B cell (primary cell): Measurements from ENCODE around the gene TNFSF4. TPM values are rescaled to one million over a fixed set of nuclear protein-coding genes. Genes with fewer than 3 reads are reported as not detected.

Experiments used
- ATAC-seq: fragments of 200-7000 bp; cut with Tn5 transposase; one replicate; pipeline ENCODE4 v1.10.0; 2021; ENCODE audit warnings: low read depth, mild to moderate bottlenecking, moderate number of reproducible peaks, moderate library complexity
- CTCF ChIA-PET: fragments of 350-600 bp; sonication (Branson Sonifier 250); formaldehyde crosslinking; loops from one replicate; lab custom pipeline; 2021; ENCODE audit warnings: antibody characterized with exemption, inconsistent platforms; lab: Charles Lee
- POLR2A ChIA-PET: fragments of 350-600 bp; sonication (Branson Sonifier 250); formaldehyde crosslinking; loops from one replicate; lab custom pipeline; 2021; ENCODE audit warnings: antibody characterized with exemption; lab: Charles Lee
- DNase-seq: peaks from one replicate; pipeline ENCODE4 v3.0.0; 2013
- H2AFZ ChIP-seq: 2 replicates; pipeline ENCODE4 v1.6.1; 2012; ENCODE audit warnings: mild to moderate bottlenecking, low read depth, low read length; ENCODE audit not compliant: insufficient read depth, poor library complexity, severe bottlenecking
- H3K27ac ChIP-seq, 2 donors: 1 replicate in 1 of 2; 2 replicates in 1 of 2; pipeline ENCODE4 v1.5.1; 2012 to 2013; ENCODE audit warnings: low read length in 2 of 2, mild to moderate bottlenecking in 2 of 2, moderate library complexity in 1 of 2
- H3K27me3 ChIP-seq, 4 experiments: fragments of 200-600 bp in 1 of 4; sonication (generic) in 1 of 4; replicated peaks in 1 of 4; 1 replicate in 2 of 4; 2 replicates in 2 of 4; pipeline versions ENCODE4 v1.6.1 to v1.7.0; 2013 to 2016; ENCODE audit warnings: low read length in 3 of 4, mild to moderate bottlenecking in 2 of 4, mixed read lengths in 1 of 4, moderate library complexity in 1 of 4; ENCODE audit not compliant: insufficient read depth in 4 of 4, control insufficient read depth in 3 of 4; ENCODE audit errors: control extremely low read depth in 1 of 4
- H3K36me3 ChIP-seq, 2 experiments: replicated peaks in 1 of 2; 1 replicate in 1 of 2; 2 replicates in 1 of 2; pipeline versions ENCODE4 v1.6.1 to v1.7.1; 2013; ENCODE audit warnings: low read length in 1 of 2; ENCODE audit not compliant: insufficient read depth in 2 of 2, control insufficient read depth in 1 of 2; ENCODE audit errors: control extremely low read depth in 1 of 2, extremely low read depth in 1 of 2
- H3K4me1 ChIP-seq, 2 donors: fragments of 200-600 bp in 1 of 2; sonication (generic) in 1 of 2; 1 replicate in 1 of 2; 2 replicates in 1 of 2; pipeline versions ENCODE4 v1.5.1 to v1.6.1; 2013 to 2017; ENCODE audit warnings: low read length in 2 of 2; ENCODE audit not compliant: control insufficient read depth in 2 of 2, insufficient read depth in 2 of 2
- H3K4me2 ChIP-seq: replicated peaks from 2 replicates; pipeline ENCODE3; 2012; ENCODE audit warnings: mild to moderate bottlenecking, low read depth, low read length; ENCODE audit not compliant: poor library complexity, severe bottlenecking
- H3K4me3 ChIP-seq, 5 experiments: fragments of 200-600 bp in 1 of 5; sonication (generic) in 1 of 5; 1 replicate in 3 of 5; 2 replicates in 2 of 5; pipeline versions ENCODE4 v1.5.1 to v1.7.0; 2011 to 2016; ENCODE audit warnings: low read length in 4 of 5, mild to moderate bottlenecking in 4 of 5, low read depth in 2 of 5, control low read depth in 1 of 5, moderate library complexity in 1 of 5; ENCODE audit not compliant: insufficient read depth in 1 of 5; ENCODE audit errors: control extremely low read depth in 1 of 5, extremely low read depth in 1 of 5
- H3K79me2 ChIP-seq: fragments of 200-600 bp; sonication (generic); one replicate; pipeline ENCODE4 v1.6.0; 2016; ENCODE audit warnings: low read length; ENCODE audit not compliant: control insufficient read depth, insufficient read depth
- H3K9ac ChIP-seq: fragments of 200-600 bp; sonication (generic); 2 replicates; pipeline ENCODE4 v1.6.1; 2017; ENCODE audit warnings: mild to moderate bottlenecking, low read length, moderate library complexity
- H3K9me3 ChIP-seq, 3 donors: one replicate each; pipeline versions ENCODE4 v1.6.1 to v1.7.1; 2013; ENCODE audit warnings: low read length in 2 of 3; ENCODE audit not compliant: control insufficient read depth in 2 of 3, insufficient read depth in 1 of 3; ENCODE audit errors: control extremely low read depth in 1 of 3
- H4K20me1 ChIP-seq: 2 replicates; pipeline ENCODE4 v1.6.0; 2012; ENCODE audit warnings: mild to moderate bottlenecking, low read length; ENCODE audit not compliant: insufficient read depth, control insufficient read depth, poor library complexity, severe bottlenecking
- H3K27ac Mint-ChIP-seq: one replicate; pipeline ENCODE4 v1.8.0; 2021; ENCODE audit warnings: mixed read lengths
- H3K27me3 Mint-ChIP-seq: one replicate; pipeline ENCODE4 v1.8.0; 2021; ENCODE audit warnings: mixed read lengths
- H3K4me1 Mint-ChIP-seq: one replicate; pipeline ENCODE4 v1.8.0; 2021; ENCODE audit warnings: mixed read lengths
- H3K4me3 Mint-ChIP-seq: one replicate; pipeline ENCODE4 v1.8.0; 2021; ENCODE audit warnings: mixed read lengths
- H3K9me3 Mint-ChIP-seq: one replicate; pipeline ENCODE4 v1.8.0; 2022; ENCODE audit warnings: mixed read lengths; ENCODE audit not compliant: insufficient read depth
- EZH2 ChIP-seq: IDR thresholded peaks from 2 replicates; pipeline ENCODE4 v1.6.1; 2012; ENCODE audit warnings: borderline replicate concordance, low read depth, mild to moderate bottlenecking, moderate library complexity, low read length; ENCODE audit not compliant: insufficient read depth, poor library complexity, severe bottlenecking
- WGBS: methylation state at CpG from one replicate; pipeline ENCODE4 v1.1.5; 2013; ENCODE audit warnings: missing lambda C conversion rate; ENCODE audit not compliant: insufficient coverage; 5-methylcytosine and 5-hydroxymethylcytosine counted together
- intact Hi-C: fragments of 100-400 bp; cut with micrococcal nuclease; formaldehyde crosslinking; loops from one replicate; pipeline ENCODE4 v1.10.0; 2022
- polyA plus RNA-seq: library from polyadenylated mRNA; depleted of rRNA; stranded (reverse); fragments of >200 nt; gene quantifications from 2 replicates; pipeline ENCODE4 v1.2.3, GENCODE V29; 2012
- total RNA-seq, 2 donors: library from RNA; stranded (reverse); fragments of 120-200 nt in 1 of 2; gene quantifications; 1 replicate in 1 of 2; 2 replicates in 1 of 2; pipeline versions ENCODE4 v1.2.3 to v1.2.4, GENCODE V29; 2013 to 2022
- TF ChIP-seq, protein P1 (sequence below): fragments of 200-600 bp; IDR thresholded peaks from one replicate; pipeline ENCODE4 v1.8.0; 2022; ENCODE audit warnings: antibody characterized with exemption, mild to moderate bottlenecking

The TNFSF4 gene
- total and polyA plus RNA-seq, 2 donors (not counting 1 experiment from before 2014, with no cell fraction given) = 1.0 to 1.5 TPM

DNA sequence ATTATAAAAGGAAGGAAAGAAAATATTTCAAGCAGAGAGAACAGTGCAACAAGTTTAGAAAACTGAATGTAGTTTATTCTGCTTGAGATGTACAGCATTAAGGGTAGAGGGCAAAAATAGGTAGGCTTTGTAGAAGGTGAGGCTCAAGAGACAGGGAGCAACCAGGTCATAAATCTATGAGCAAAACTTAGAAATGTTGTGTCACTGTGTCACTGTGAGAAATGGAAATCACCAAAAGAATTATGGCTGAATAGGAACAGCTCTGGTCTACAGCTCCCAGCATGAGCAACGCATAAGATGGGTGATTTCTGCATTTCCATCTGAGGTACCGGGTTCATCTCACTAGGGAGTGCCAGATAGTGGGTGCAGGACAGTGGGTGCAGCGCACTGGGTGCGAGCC is 53.6 kb downstream of the TNFSF4 start:
- H3K79me2 ChIP-seq = no peaks in the 10 kb centered on the region
- no peak for ATAC-seq
- H4K20me1 ChIP-seq = no peaks in the 10 kb centered on the region
- no peaks in the 10 kb centered on the region for H3K27me3 ChIP-seq
- no peak overlapping the region for H3K4me3 Mint-ChIP-seq
- 100% methylated on average over 4 of the region's 4 CpGs for WGBS
- no peak for TF ChIP-seq EZH2
- TF ChIP-seq, protein P1, sequence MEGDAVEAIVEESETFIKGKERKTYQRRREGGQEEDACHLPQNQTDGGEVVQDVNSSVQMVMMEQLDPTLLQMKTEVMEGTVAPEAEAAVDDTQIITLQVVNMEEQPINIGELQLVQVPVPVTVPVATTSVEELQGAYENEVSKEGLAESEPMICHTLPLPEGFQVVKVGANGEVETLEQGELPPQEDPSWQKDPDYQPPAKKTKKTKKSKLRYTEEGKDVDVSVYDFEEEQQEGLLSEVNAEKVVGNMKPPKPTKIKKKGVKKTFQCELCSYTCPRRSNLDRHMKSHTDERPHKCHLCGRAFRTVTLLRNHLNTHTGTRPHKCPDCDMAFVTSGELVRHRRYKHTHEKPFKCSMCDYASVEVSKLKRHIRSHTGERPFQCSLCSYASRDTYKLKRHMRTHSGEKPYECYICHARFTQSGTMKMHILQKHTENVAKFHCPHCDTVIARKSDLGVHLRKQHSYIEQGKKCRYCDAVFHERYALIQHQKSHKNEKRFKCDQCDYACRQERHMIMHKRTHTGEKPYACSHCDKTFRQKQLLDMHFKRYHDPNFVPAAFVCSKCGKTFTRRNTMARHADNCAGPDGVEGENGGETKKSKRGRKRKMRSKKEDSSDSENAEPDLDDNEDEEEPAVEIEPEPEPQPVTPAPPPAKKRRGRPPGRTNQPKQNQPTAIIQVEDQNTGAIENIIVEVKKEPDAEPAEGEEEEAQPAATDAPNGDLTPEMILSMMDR = no peak
- H3K27ac ChIP-seq = no peak overlapping the region
- H3K4me3 ChIP-seq = no peak overlapping the region
- no peak for DNase-seq
- H3K27ac Mint-ChIP-seq = no peak overlapping the region
- no peaks in the 10 kb centered on the region for H3K9me3 Mint-ChIP-seq
- H3K4me1 ChIP-seq = no peaks in the 10 kb centered on the region
- H3K9me3 ChIP-seq = peaks cover 0 to 9% (median 2%) of the 10 kb centered on the region in 3 donors
- POLR2A ChIA-PET = no interaction called here
- H3K4me1 Mint-ChIP-seq = no peaks in the 10 kb centered on the region
- H2AFZ ChIP-seq = no peak overlapping the region
- no peaks in the 10 kb centered on the region for H3K36me3 ChIP-seq
- H3K4me2 ChIP-seq = no peak overlapping the region
- intact Hi-C loops = no loop called here
- H3K9ac ChIP-seq = no peak overlapping the region
- CTCF ChIA-PET = no interaction called here
- peaks cover 5% of the 10 kb centered on the region for H3K27me3 Mint-ChIP-seq

DNA sequence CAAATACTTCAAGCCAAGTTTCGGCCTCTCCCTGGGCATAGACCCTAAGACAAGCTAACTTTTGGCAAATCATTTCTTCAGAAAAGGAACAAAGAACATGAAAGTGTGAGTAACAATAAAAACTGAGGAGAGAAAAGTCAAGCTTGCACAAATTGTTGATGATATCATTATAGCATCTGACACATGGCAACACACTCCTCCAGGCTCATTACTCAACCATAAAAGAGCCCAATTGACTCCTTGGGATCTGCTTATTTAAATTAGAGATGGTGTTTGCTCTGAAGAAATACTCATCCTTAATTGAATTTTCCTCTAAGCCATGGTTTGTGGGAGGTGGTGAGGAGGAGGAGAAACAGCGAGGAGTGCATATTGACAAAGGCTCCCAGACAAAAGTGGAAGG is 54.5 kb downstream of the TNFSF4 start:
- H2AFZ ChIP-seq = no peak overlapping the region
- intact Hi-C loops = no loop called here
- Mint-ChIP-seq H3K4me1 (no peaks in the 10 kb centered on the region), H3K27me3 (peaks cover 6% of the 10 kb centered on the region), H3K27ac (no peak overlapping the region), H3K4me3 (no peak overlapping the region), H3K9me3 (no peaks in the 10 kb centered on the region)
- no CpG with 5 or more reads among the region's 2 CpGs for WGBS
- no peaks in the 10 kb centered on the region for H4K20me1 ChIP-seq
- no peaks in the 10 kb centered on the region for H3K27me3 ChIP-seq
- H3K4me2 ChIP-seq = no peak overlapping the region
- no peak overlapping the region for H3K4me3 ChIP-seq
- TF ChIP-seq, protein P1 = no peak
- no peak for TF ChIP-seq EZH2
- H3K9me3 ChIP-seq = peaks cover 0 to 13% (median 2%) of the 10 kb centered on the region in 3 donors
- no peaks in the 10 kb centered on the region for H3K79me2 ChIP-seq
- H3K27ac ChIP-seq = no peak overlapping the region
- no peak overlapping the region for H3K9ac ChIP-seq
- DNase-seq (no peak), ATAC-seq (no peak)
- no peaks in the 10 kb centered on the region for H3K36me3 ChIP-seq
- CTCF ChIA-PET = interaction anchor here (1.3 kb wide), 1 partner anchor 20 kb away, joined by 4 read pairs; no protein-coding TSS in a partner anchor
- POLR2A ChIA-PET = no interaction called here
- H3K4me1 ChIP-seq = no peaks in the 10 kb centered on the region
